Measurements from ENCODE around the gene HNRNPUL2. TPM values are rescaled to one million over a fixed set of nuclear protein-coding genes. Genes with fewer than 3 reads are reported as not detected.

The HNRNPUL2 gene
- polyA plus RNA-seq, 1 donor from 2014 or later = 27.5 TPM

DNA sequence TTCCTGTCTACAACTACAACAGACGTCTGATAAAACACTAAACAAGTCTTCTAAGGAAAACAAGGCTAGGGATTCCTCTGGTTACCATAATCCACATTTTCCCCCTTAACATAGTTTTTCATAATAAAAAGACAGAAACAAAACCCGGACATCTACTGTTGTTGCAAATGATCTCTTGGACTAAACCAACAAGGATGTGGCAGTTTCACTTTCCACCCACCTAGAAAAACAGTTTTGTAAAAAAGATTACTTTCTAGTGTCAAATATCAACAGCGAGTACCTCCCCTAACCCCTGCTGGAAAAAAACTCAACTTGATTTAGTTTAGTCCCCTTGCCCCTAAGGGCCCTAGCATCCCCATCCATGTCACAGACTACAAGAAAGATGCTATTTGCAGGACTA lies 14.4 kb downstream of the HNRNPUL2 start:
- Histone ChIP-seq H3K27me3 (ENCODE audit: insufficient read depth, low read depth, low read length) (no peaks in the 10 kb centered on the region), H3K9ac (ENCODE audit: low read length) (no peak overlapping the region), H3K79me2 (replicated peaks; ENCODE audit: insufficient read depth, low read length) (peaks cover 14% of the 10 kb centered on the region), H2AFZ (ENCODE audit: low read depth, low read length) (no peak overlapping the region), H3K4me2 (ENCODE audit: low read length) (no peak overlapping the region), H3K36me3 (ENCODE audit: insufficient read depth, low read length) (peaks cover 11% of the 10 kb centered on the region), H3K4me3 (ENCODE audit: low read length) (no peak overlapping the region), H4K20me1 (ENCODE audit: insufficient read depth) (no peaks in the 10 kb centered on the region), H3K9me3 (ENCODE audit: low read length) (no peaks in the 10 kb centered on the region), H3K27ac (ENCODE audit: low read length) (no peak overlapping the region), H3F3A (ENCODE audit: insufficient read depth, low read length, poor library complexity, severe bottlenecking) (peaks cover 3% of the 10 kb centered on the region), H3K9me2 (ENCODE audit: insufficient read depth, low read length) (no peaks in the 10 kb centered on the region)
- TF ChIP-seq RAD21 (conservative IDR thresholded peaks at IDR 0.05) (no peak), MXI1 (conservative IDR thresholded peaks at IDR 0.05; ENCODE audit: poor library complexity, severe bottlenecking) (no peak), POLR2AphosphoS5 (IDR thresholded peaks at IDR 0.05) (no peak)
- TF ChIP-seq, protein P1, sequence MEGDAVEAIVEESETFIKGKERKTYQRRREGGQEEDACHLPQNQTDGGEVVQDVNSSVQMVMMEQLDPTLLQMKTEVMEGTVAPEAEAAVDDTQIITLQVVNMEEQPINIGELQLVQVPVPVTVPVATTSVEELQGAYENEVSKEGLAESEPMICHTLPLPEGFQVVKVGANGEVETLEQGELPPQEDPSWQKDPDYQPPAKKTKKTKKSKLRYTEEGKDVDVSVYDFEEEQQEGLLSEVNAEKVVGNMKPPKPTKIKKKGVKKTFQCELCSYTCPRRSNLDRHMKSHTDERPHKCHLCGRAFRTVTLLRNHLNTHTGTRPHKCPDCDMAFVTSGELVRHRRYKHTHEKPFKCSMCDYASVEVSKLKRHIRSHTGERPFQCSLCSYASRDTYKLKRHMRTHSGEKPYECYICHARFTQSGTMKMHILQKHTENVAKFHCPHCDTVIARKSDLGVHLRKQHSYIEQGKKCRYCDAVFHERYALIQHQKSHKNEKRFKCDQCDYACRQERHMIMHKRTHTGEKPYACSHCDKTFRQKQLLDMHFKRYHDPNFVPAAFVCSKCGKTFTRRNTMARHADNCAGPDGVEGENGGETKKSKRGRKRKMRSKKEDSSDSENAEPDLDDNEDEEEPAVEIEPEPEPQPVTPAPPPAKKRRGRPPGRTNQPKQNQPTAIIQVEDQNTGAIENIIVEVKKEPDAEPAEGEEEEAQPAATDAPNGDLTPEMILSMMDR (IDR thresholded peaks at IDR 0.05; ENCODE audit: poor library complexity, severe bottlenecking) = no peak
- TF ChIP-seq, protein P2, sequence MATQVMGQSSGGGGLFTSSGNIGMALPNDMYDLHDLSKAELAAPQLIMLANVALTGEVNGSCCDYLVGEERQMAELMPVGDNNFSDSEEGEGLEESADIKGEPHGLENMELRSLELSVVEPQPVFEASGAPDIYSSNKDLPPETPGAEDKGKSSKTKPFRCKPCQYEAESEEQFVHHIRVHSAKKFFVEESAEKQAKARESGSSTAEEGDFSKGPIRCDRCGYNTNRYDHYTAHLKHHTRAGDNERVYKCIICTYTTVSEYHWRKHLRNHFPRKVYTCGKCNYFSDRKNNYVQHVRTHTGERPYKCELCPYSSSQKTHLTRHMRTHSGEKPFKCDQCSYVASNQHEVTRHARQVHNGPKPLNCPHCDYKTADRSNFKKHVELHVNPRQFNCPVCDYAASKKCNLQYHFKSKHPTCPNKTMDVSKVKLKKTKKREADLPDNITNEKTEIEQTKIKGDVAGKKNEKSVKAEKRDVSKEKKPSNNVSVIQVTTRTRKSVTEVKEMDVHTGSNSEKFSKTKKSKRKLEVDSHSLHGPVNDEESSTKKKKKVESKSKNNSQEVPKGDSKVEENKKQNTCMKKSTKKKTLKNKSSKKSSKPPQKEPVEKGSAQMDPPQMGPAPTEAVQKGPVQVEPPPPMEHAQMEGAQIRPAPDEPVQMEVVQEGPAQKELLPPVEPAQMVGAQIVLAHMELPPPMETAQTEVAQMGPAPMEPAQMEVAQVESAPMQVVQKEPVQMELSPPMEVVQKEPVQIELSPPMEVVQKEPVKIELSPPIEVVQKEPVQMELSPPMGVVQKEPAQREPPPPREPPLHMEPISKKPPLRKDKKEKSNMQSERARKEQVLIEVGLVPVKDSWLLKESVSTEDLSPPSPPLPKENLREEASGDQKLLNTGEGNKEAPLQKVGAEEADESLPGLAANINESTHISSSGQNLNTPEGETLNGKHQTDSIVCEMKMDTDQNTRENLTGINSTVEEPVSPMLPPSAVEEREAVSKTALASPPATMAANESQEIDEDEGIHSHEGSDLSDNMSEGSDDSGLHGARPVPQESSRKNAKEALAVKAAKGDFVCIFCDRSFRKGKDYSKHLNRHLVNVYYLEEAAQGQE (IDR thresholded peaks at IDR 0.05; ENCODE audit: borderline replicate concordance) = no peak

DNA sequence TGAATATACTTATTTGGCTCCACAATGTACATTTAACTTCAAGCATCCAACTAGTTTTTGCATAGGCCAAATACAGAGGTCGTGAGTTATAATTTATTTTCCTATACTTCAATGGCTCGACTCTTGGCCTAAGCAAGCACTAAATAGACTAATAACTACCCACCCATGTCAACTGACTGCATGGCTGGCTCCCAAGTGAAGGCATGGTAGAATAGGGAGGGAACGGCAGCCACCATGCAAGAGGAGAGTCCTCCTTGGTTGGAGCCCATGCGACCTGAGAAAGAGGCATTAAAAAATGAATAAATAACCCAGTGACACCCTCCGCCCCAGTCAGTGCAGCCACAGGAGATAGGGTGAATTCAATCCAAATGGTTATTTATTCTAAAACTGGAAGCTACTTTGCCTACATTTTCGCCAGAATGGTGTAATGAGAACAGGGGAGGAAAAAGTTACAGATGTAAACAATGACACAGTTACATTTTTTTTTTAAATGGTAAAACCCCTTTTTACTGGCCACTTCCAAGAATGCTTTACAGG lies 14.9 kb downstream of the HNRNPUL2 start:
- H3K27ac ChIP-seq (ENCODE audit: low read length) = no peak overlapping the region
- no peaks in the 10 kb centered on the region for H3K9me3 ChIP-seq (ENCODE audit: low read length)
- no peak overlapping the region for H3K9ac ChIP-seq (ENCODE audit: low read length)
- H3K4me2 ChIP-seq (ENCODE audit: low read length) = no peak overlapping the region
- H3F3A ChIP-seq (ENCODE audit: insufficient read depth, low read length, poor library complexity, severe bottlenecking) = peaks cover 6% of the 10 kb centered on the region
- TF ChIP-seq RAD21 (conservative IDR thresholded peaks at IDR 0.05) (no peak), EZH2 (IDR thresholded peaks at IDR 0.05; ENCODE audit: borderline replicate concordance, insufficient read depth, low read length, poor library complexity, severe bottlenecking) (no peak), EP300 (conservative IDR thresholded peaks at IDR 0.05; ENCODE audit: poor library complexity, severe bottlenecking) (no peak), TAF1 (IDR thresholded peaks at IDR 0.05; ENCODE audit: low read depth) (no peak), MXI1 (conservative IDR thresholded peaks at IDR 0.05; ENCODE audit: poor library complexity, severe bottlenecking) (no peak), SMC3 (conservative IDR thresholded peaks at IDR 0.05; ENCODE audit: poor library complexity) (no peak)
- TF ChIP-seq, protein P2 (IDR thresholded peaks at IDR 0.05; ENCODE audit: borderline replicate concordance) = no peak
- TF ChIP-seq, protein P1 (IDR thresholded peaks at IDR 0.05; ENCODE audit: poor library complexity, severe bottlenecking) = no peak
- no peaks in the 10 kb centered on the region for H3K9me2 ChIP-seq (ENCODE audit: insufficient read depth, low read length)
- H4K20me1 ChIP-seq (ENCODE audit: insufficient read depth) = no peaks in the 10 kb centered on the region
- H3K79me2 ChIP-seq (replicated peaks; ENCODE audit: insufficient read depth, low read length) = peaks cover 18% of the 10 kb centered on the region
- H3K4me3 ChIP-seq (ENCODE audit: low read length) = no peak overlapping the region
- no peak overlapping the region for H2AFZ ChIP-seq (ENCODE audit: low read depth, low read length)
- H3K36me3 ChIP-seq (ENCODE audit: insufficient read depth, low read length) = peaks cover 11% of the 10 kb centered on the region
- H3K27me3 ChIP-seq (ENCODE audit: insufficient read depth, low read depth, low read length) = no peaks in the 10 kb centered on the region

Measured in neural cell (in vitro differentiated cells).